Effector memory CD4-positive, alpha-beta T cell (primary cell): Measurements from ENCODE around the gene GMPS.
"Not testable (repeated sequence)": the region's sequence is repeated elsewhere in the genome, so short reads cannot be mapped to it uniquely, and the experiment has no call there.

ENCODE experiments used
- DNase-seq, 3 donors: peaks; one replicate each; pipeline ENCODE4 v3.0.0-alpha.2; 2020
- H3K27ac ChIP-seq: 2 replicates; pipeline ENCODE4 v1.7.0; 2013; ENCODE audit warnings: mild to moderate bottlenecking, low read length, moderate library complexity; ENCODE audit not compliant: insufficient read depth, poor library complexity, severe bottlenecking
- H3K27me3 ChIP-seq: replicated peaks from 2 replicates; pipeline ENCODE4 v1.7.0; 2013; ENCODE audit warnings: mild to moderate bottlenecking, low read length; ENCODE audit not compliant: insufficient read depth, control insufficient read depth, poor library complexity, severe bottlenecking
- H3K36me3 ChIP-seq: 2 replicates; pipeline ENCODE4 v1.7.0; 2013; ENCODE audit warnings: mild to moderate bottlenecking, low read length, moderate library complexity; ENCODE audit not compliant: control insufficient read depth, insufficient read depth
- H3K4me1 ChIP-seq: 2 replicates; pipeline ENCODE4 v1.7.0; 2013; ENCODE audit warnings: low read length, mild to moderate bottlenecking; ENCODE audit not compliant: control insufficient read depth, insufficient read depth, poor library complexity, severe bottlenecking
- H3K4me3 ChIP-seq: 2 replicates; pipeline ENCODE4 v1.7.0; 2013; ENCODE audit warnings: low read length, low read depth, mild to moderate bottlenecking; ENCODE audit not compliant: insufficient read depth, poor library complexity, severe bottlenecking
- H3K9me3 ChIP-seq: 2 replicates; pipeline ENCODE4 v1.7.0; 2013; ENCODE audit warnings: mild to moderate bottlenecking, low read length, moderate library complexity; ENCODE audit not compliant: control insufficient read depth
- total RNA-seq, 3 donors: gene quantifications; one replicate each; lab custom pipeline; 2026; lab: John Stamatoyannopoulos, UW

The GMPS gene
- total RNA-seq: 48.7 to 73.8 (median 65.4) reads per million in 3 donors

- Histone ChIP-seq H3K4me1 (peaks cover 11% of the 10 kb centered on the region), H3K9me3 (no peaks in the 10 kb centered on the region), H3K4me3 (peak within 1 kb of the TSS; percentile 99), H3K36me3 (no peaks in the 10 kb centered on the region), H3K27me3 (no peaks in the 10 kb centered on the region), H3K27ac (peak within 1 kb of the TSS; percentile 82)
- DNase-seq: peak; percentile 91 to 94 (median 93)
Observed at GRCh38 chr3:155870133-155870944, at the start of gene GMPS. Gene GMPS (plus strand): TSS chr3:155870650. CDS start chr3:155870871, 221 bp downstream.

DNA sequence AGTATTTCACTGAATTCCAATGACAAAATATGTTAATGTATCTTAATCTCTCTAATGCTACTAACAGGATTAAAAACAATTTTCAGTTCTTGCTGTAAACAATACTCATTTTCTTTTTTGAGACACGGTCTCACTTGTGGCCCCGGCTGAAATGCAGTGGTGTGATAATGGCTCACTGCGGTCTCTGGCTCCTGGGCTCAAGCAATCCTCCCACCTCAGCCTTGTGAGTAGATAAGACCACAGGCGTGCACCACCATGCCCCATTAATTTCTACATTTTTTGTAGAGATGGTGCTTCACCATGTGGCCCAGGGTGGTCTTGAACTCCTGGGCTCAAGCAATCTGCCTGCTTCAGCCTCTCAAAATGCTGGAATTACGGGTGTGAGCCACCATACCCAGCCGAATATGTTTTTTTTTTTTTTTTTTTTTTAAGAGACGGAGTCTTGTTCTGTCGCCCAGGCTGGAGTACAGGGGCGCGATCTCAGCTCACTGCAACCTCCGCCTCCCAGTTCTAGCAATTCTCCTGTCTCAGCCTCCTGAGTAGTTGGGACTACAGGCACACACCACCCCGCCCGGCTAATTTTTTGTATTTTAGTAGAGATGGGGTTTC lies 41.9 kb upstream of the GMPS start:
- not testable (repeated sequence) for H3K27me3 ChIP-seq, H3K9me3 ChIP-seq, H3K4me1 ChIP-seq, H3K27ac ChIP-seq, DNase-seq, H3K4me3 ChIP-seq, H3K36me3 ChIP-seq

GRCh38 chr3:155835341-155836071 lies 34.9 kb upstream of the GMPS start:
- Histone ChIP-seq H3K9me3 (no peaks in the 10 kb centered on the region), H3K27ac (no peak overlapping the region), H3K27me3 (no peaks in the 10 kb centered on the region), H3K4me1 (no peaks in the 10 kb centered on the region), H3K4me3 (no peak overlapping the region), H3K36me3 (no peaks in the 10 kb centered on the region)
- DNase-seq: no peak

DNA sequence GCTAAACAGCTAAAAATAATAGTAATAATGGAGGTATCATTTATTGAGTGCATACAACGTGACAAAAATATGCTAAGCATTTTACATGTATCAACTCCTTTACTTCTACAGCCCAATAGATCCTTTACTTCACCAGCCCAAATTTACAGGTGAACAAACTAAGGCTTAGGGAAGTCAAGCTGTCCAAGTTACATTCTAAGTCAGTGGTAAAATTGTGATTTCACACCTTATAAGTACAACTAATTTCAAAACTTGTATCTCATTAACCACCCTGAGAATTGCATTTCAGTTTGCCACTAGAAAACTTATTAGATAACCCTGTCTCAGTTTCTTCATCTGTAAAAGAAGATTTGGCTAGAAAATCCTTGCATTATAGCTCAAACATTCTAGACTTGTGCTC lies 26.9 kb upstream of the GMPS start:
- no peaks in the 10 kb centered on the region for H3K9me3 ChIP-seq
- H3K36me3 ChIP-seq: no peaks in the 10 kb centered on the region
- no peak overlapping the region for H3K27ac ChIP-seq
- H3K4me3 ChIP-seq: no peak overlapping the region
- DNase-seq: no peak
- H3K4me1 ChIP-seq: peaks cover 5% of the 10 kb centered on the region
- no peaks in the 10 kb centered on the region for H3K27me3 ChIP-seq

GRCh38 chr3:155846119-155846518 lies 24.3 kb upstream of the GMPS start:
- Histone ChIP-seq H3K36me3 (no peaks in the 10 kb centered on the region), H3K4me3 (no peak overlapping the region), H3K9me3 (no peaks in the 10 kb centered on the region), H3K4me1 (peaks cover 11% of the 10 kb centered on the region), H3K27me3 (no peaks in the 10 kb centered on the region), H3K27ac (no peak overlapping the region)
- DNase-seq: no peak

DNA sequence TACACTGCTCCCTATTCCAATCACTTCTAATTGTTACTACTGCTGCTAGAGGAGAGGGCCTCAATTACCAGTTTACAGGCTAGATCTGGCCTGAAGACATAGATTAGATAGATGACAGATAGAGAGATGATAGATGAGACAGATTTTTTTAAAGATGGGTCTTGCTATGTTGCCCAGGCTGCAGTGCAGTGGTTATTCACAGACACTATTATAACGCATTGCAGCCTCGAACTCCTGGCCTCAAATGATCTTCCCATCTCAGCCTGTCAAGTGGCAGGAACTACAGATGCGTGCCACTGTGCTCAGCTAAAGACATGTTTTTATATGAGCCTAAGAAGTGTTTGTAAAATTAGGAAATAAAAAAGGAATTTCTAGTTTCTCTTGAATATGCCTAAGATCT lies 22.5 kb upstream of the GMPS start:
- Histone ChIP-seq H3K4me1 (peaks cover 29% of the 10 kb centered on the region), H3K4me3 (no peak overlapping the region), H3K9me3 (no peaks in the 10 kb centered on the region), H3K27me3 (no peaks in the 10 kb centered on the region), H3K27ac (no peak overlapping the region), H3K36me3 (no peaks in the 10 kb centered on the region)
- DNase-seq: no peak

- not testable (repeated sequence) for H3K9me3 ChIP-seq, H3K4me3 ChIP-seq, H3K36me3 ChIP-seq, H3K27ac ChIP-seq, H3K27me3 ChIP-seq, DNase-seq
- peaks cover 33% of the 10 kb centered on the region for H3K4me1 ChIP-seq
Observed at GRCh38 chr3:155849404-155849803, 21.0 kb upstream of the GMPS start.

DNA sequence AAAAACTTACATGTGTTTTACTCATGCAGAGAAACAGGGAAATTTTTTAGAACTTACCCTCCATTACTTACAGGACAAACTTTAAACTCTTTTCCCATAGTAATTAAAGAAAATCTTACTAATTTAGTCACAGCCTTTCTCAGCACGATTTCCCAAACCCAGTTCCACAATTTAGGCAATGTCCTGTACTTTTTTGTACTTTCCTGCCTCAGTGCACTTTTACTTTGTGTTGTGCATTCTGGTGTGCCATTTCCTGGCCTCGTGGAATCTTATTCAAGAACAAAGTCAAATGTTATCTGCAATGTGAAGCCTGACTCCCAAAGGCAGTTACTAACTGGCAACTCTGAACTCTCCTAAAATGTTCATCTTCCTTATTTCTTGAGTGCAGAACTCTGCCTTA lies 18.1 kb upstream of the GMPS start:
- no peak for DNase-seq
- peak overlapping the region; percentile 90 for H3K4me3 ChIP-seq
- H3K27ac ChIP-seq: no peak overlapping the region

GRCh38 chr3:155853214-155854140 lies 17.0 kb upstream of the GMPS start:
- H3K4me1 ChIP-seq: peaks cover 29% of the 10 kb centered on the region
- H3K9me3 ChIP-seq: no peaks in the 10 kb centered on the region
- no peaks in the 10 kb centered on the region for H3K27me3 ChIP-seq
- no peaks in the 10 kb centered on the region for H3K36me3 ChIP-seq
- H3K4me3 ChIP-seq: peak overlapping the region; percentile 90
- DNase-seq: no peak
- peak overlapping the region; percentile 86 for H3K27ac ChIP-seq

More for the DNA sequence above, 18.1 kb upstream of the GMPS start:
- Histone ChIP-seq H3K4me1 (peaks cover 29% of the 10 kb centered on the region), H3K27me3 (no peaks in the 10 kb centered on the region), H3K36me3 (no peaks in the 10 kb centered on the region), H3K9me3 (no peaks in the 10 kb centered on the region)
